GM12878 (cell line): ENCODE measurements around the gene CNIH1.
"Not testable (repeated sequence)": the region's sequence is repeated elsewhere in the genome, so short reads cannot be mapped to it uniquely, and the experiment has no call there.

Experiments
- BCL11A ChIP-seq: IDR thresholded peaks from 2 replicates; pipeline ENCODE4 v1.6.1; 2011; ENCODE audit warnings: low read depth, low read length
- CREB1 ChIP-seq: IDR thresholded peaks from 2 replicates; pipeline ENCODE4 v1.6.1; 2012; ENCODE audit warnings: low read depth, mild to moderate bottlenecking, inconsistent platforms
- FOS ChIP-seq: IDR thresholded peaks from 3 replicates; pipeline ENCODE4 v1.6.1; 2011; ENCODE audit warnings: borderline replicate concordance; ENCODE audit not compliant: insufficient read length; ENCODE audit errors: extremely low read depth
- IKZF1 ChIP-seq: fragments of 450-650 bp; conservative IDR thresholded peaks from 2 replicates; pipeline ENCODE4 v1.6.1; 2017; ENCODE audit warnings: antibody characterized with exemption, mild to moderate bottlenecking
- NFIC ChIP-seq: IDR thresholded peaks from 2 replicates; pipeline ENCODE4 v1.6.1; 2012; ENCODE audit warnings: low read depth, mild to moderate bottlenecking, inconsistent platforms, low read length, moderate library complexity
- POLR2A ChIP-seq: IDR thresholded peaks from 2 replicates; pipeline ENCODE4 v1.6.1; 2011; ENCODE audit warnings: low read depth, mild to moderate bottlenecking, low read length
- TCF3 ChIP-seq: IDR thresholded peaks from 2 replicates; pipeline ENCODE4 v1.6.1; 2012; ENCODE audit warnings: low read depth, mild to moderate bottlenecking, low read length, borderline replicate concordance; ENCODE audit not compliant: insufficient read depth
- ZNF274 ChIP-seq: IDR thresholded peaks from one replicate; pipeline ENCODE4 v1.8.0; 2011; ENCODE audit not compliant: insufficient read length, insufficient read depth
- ZSCAN29 ChIP-seq: fragments of 450-650 bp; IDR thresholded peaks from 2 replicates; pipeline ENCODE4 v1.6.1; 2017; ENCODE audit warnings: mild to moderate bottlenecking, moderate library complexity
- TF ChIP-seq, protein P1 (sequence below): IDR thresholded peaks from 2 replicates; pipeline ENCODE4 v1.6.1; 2011; ENCODE audit warnings: low read depth, low read length, improper control_type of control experiment, borderline replicate concordance
- TF ChIP-seq, protein P2 (sequence below), 3 experiments: IDR thresholded peaks in 2 of 3; conservative IDR thresholded peaks in 1 of 3; 2 replicates each; pipeline ENCODE4 v1.5.1; 2011; ENCODE audit warnings: low read depth in 3 of 3, low read length in 3 of 3, mild to moderate bottlenecking in 3 of 3, control low read depth in 2 of 3, moderate library complexity in 2 of 3, inconsistent platforms in 1 of 3, mixed read lengths in 1 of 3; ENCODE audit not compliant: control insufficient read depth in 2 of 3, insufficient read depth in 1 of 3; ENCODE audit errors: extremely low read depth in 1 of 3

DNA sequence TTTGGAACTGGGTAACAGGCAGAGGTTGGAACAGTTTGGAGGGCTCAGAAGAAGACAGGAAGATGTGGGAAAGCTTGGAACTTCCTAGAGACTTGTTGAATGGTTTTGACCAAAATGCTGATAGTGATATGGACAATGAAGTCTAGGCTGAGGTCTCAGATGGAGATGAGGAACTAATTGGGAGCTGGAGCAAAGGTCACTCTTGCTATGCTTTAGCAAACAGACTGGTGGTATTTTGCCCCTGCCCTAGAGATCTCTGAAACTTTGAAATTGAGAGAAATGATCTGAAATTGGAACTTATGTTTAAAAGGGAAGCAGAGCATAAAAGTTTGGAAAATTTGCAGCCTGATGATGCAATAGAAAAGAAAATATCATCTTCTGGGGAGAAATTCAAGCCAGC, 17.4 kb upstream of the CNIH1 start:
- TF ChIP-seq CREB1, BCL11A, POLR2A, TCF3, IKZF1, FOS, ZSCAN29, ZNF274, NFIC: not testable (repeated sequence)
- TF ChIP-seq, protein P1, sequence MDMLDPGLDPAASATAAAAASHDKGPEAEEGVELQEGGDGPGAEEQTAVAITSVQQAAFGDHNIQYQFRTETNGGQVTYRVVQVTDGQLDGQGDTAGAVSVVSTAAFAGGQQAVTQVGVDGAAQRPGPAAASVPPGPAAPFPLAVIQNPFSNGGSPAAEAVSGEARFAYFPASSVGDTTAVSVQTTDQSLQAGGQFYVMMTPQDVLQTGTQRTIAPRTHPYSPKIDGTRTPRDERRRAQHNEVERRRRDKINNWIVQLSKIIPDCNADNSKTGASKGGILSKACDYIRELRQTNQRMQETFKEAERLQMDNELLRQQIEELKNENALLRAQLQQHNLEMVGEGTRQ, result not testable (repeated sequence)
- TF ChIP-seq, protein P2, sequence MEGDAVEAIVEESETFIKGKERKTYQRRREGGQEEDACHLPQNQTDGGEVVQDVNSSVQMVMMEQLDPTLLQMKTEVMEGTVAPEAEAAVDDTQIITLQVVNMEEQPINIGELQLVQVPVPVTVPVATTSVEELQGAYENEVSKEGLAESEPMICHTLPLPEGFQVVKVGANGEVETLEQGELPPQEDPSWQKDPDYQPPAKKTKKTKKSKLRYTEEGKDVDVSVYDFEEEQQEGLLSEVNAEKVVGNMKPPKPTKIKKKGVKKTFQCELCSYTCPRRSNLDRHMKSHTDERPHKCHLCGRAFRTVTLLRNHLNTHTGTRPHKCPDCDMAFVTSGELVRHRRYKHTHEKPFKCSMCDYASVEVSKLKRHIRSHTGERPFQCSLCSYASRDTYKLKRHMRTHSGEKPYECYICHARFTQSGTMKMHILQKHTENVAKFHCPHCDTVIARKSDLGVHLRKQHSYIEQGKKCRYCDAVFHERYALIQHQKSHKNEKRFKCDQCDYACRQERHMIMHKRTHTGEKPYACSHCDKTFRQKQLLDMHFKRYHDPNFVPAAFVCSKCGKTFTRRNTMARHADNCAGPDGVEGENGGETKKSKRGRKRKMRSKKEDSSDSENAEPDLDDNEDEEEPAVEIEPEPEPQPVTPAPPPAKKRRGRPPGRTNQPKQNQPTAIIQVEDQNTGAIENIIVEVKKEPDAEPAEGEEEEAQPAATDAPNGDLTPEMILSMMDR (IDR thresholded peaks at IDR 0.05 in 2 of 3, conservative IDR thresholded peaks at IDR 0.05 in 1 of 3; ENCODE audit: control insufficient read depth in 2 of 3, extremely low read depth in 1 of 3, insufficient read depth in 1 of 3, low read depth in 3 of 3, low read length in 3 of 3), result not testable (repeated sequence)
